Measurements from ENCODE around the gene YTHDF1. TPM values are rescaled to one million over a fixed set of nuclear protein-coding genes. Genes with fewer than 3 reads are reported as not detected.

Gene YTHDF1
- total RNA-seq, 1 experiment from 2014 or later: 42.6 TPM

DNA sequence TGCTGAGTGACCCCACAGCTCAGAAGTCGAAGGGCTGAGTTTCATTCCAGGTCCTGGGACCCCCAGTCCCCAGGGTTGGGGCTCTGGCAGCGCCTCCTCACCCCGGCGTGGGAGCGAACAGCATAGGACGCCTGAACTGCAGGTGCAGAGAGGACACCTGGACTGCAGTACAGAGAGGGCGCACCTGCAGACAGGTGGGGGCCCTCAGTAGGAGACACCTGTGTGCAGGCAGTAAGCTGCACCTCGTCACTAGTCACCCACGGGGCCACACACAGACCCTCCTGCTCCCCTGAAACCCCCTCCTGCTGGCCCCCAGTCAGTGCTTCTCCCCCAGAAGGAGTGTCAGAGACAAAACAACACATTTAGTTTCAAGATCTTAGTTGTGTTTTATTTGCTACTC is 46.9 kb upstream of the YTHDF1 start:
- no peak overlapping the region for H3K27ac ChIP-seq
- H3K4me1 ChIP-seq (replicated peaks; ENCODE audit: insufficient read depth): no peaks in the 10 kb centered on the region
- no peak for DNase-seq
- H3F3A ChIP-seq (ENCODE audit: insufficient read depth, low read depth): no peaks in the 10 kb centered on the region
- POLR2A ChIA-PET (ENCODE audit: unreplicated experiment): no interaction called here
- H3K9me2 ChIP-seq (ENCODE audit: insufficient read depth): no peaks in the 10 kb centered on the region
- CTCF ChIA-PET: no interaction called here
- H3K4me3 ChIP-seq: no peak overlapping the region
- intact Hi-C loops (cut with micrococcal nuclease; ENCODE audit: unreplicated experiment): no loop called here
- peaks cover 81% of the 10 kb centered on the region for H3K27me3 ChIP-seq (ENCODE audit: insufficient read depth, low read depth)
- H3K79me2 ChIP-seq (ENCODE audit: low read depth): no peaks in the 10 kb centered on the region
- TF ChIP-seq EZH2 (IDR thresholded peaks at IDR 0.05; ENCODE audit: low read depth) (no peak), CTCF (conservative IDR thresholded peaks at IDR 0.05) (no peak)
- H3K9me3 ChIP-seq (ENCODE audit: insufficient read depth, low read depth): no peaks in the 10 kb centered on the region
- H3K36me3 ChIP-seq (ENCODE audit: low read depth): no peaks in the 10 kb centered on the region
- no peak overlapping the region for H3K4me2 ChIP-seq
- no peaks in the 10 kb centered on the region for H4K20me1 ChIP-seq (ENCODE audit: insufficient read depth)
- no peak overlapping the region for H2AFZ ChIP-seq
- BruUV-seq (replicated peaks): no TSS peak

DNA sequence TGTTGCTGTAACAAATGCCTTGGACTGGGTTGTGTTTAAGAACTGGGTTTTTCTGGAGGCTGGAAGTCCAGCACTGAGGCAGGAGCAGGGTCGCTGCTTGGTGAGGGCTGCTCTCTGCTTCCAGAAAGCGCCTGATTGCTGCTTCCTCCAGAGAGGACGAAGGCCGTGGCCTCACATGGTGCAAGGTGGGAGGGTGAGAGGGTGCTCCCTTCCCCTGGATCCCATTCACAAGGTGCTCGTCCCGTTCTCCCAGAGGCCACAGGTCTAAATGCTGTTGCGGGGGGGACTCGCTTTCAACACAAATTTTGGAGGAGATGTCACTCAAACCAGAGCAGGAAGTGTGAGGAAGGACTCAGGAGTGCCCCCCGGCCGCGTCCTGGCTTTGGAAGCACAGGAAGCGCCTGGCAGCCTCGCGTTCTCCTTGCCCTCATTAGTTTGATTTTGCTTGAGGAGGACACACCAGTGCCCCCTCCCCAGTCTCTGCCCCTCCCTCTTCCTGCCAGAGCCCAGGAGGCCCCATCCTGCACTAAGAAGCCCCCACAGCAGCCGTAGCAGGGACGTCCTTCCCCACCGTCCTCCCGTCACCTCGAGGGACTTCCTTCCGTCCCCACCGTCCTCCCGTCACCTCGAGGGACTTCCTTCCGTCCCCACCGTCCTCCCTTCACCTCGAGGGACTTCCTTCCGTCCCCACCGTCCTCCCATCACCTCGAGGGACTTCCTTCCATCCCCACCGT is 46.0 kb upstream of the YTHDF1 start:
- Histone ChIP-seq H3K36me3 (ENCODE audit: low read depth) (no peaks in the 10 kb centered on the region), H3K4me3 (no peak overlapping the region), H3K9me3 (ENCODE audit: insufficient read depth, low read depth) (no peaks in the 10 kb centered on the region), H3K27me3 (ENCODE audit: insufficient read depth, low read depth) (peaks cover 88% of the 10 kb centered on the region), H3K79me2 (ENCODE audit: low read depth) (no peaks in the 10 kb centered on the region), H3K9me2 (ENCODE audit: insufficient read depth) (no peaks in the 10 kb centered on the region), H4K20me1 (ENCODE audit: insufficient read depth) (no peaks in the 10 kb centered on the region), H3K4me1 (replicated peaks; ENCODE audit: insufficient read depth) (no peaks in the 10 kb centered on the region), H2AFZ (no peak overlapping the region), H3K4me2 (no peak overlapping the region), H3K27ac (no peak overlapping the region), H3F3A (ENCODE audit: insufficient read depth, low read depth) (no peaks in the 10 kb centered on the region)
- no peak for DNase-seq
- POLR2A ChIA-PET (ENCODE audit: unreplicated experiment): no interaction called here
- no TSS peak for BruUV-seq (replicated peaks)
- CTCF ChIA-PET: no interaction called here
- TF ChIP-seq EZH2 (IDR thresholded peaks at IDR 0.05; ENCODE audit: low read depth) (no peak), CTCF (conservative IDR thresholded peaks at IDR 0.05) (no peak)
- intact Hi-C loops (cut with micrococcal nuclease; ENCODE audit: unreplicated experiment): no loop called here

DNA sequence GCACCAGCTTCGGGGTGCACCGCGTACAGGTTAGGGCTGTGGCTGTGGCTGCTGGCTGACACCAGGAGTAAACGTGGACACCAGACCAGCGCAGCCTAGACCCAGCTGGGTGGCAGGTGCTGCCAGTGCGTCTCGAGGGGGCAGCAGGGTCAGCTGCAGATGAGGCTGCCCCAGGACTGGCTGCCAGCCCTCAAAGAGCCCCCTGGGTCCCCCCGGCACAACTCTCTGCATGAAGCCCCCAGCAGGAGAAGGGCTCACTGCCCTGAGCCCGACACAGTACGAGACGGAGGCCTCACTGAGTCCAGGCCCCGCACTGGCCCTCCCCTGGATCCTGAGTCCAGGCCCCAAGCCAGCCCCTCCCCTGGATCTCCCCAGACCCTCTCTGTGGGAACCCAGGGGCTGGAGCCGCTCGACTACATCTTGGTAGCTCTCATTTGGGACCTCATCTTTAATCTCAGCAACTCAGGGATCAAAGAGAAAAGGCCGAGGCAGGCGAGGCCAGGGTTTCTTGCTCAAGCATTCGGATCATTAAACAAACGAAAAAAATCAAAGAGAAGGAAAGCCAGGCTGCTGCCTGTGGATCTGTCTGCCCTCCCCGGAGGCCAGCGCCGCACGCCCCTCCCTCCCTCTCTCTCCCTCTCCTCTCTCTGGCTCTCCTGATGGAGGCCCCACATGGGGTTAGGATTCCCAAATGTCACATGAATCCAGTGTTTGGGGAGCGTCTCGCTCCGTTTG is 45.3 kb upstream of the YTHDF1 start:
- H4K20me1 ChIP-seq (ENCODE audit: insufficient read depth): no peaks in the 10 kb centered on the region
- H3F3A ChIP-seq (ENCODE audit: insufficient read depth, low read depth): no peaks in the 10 kb centered on the region
- peaks cover 95% of the 10 kb centered on the region for H3K27me3 ChIP-seq (ENCODE audit: insufficient read depth, low read depth)
- H3K27ac ChIP-seq: no peak overlapping the region
- no peaks in the 10 kb centered on the region for H3K9me3 ChIP-seq (ENCODE audit: insufficient read depth, low read depth)
- no peak overlapping the region for H2AFZ ChIP-seq
- no peak for DNase-seq
- intact Hi-C loops (cut with micrococcal nuclease; ENCODE audit: unreplicated experiment): no loop called here
- H3K9me2 ChIP-seq (ENCODE audit: insufficient read depth): no peaks in the 10 kb centered on the region
- no peaks in the 10 kb centered on the region for H3K36me3 ChIP-seq (ENCODE audit: low read depth)
- BruUV-seq (replicated peaks): no TSS peak
- H3K79me2 ChIP-seq (ENCODE audit: low read depth): no peaks in the 10 kb centered on the region
- H3K4me1 ChIP-seq (replicated peaks; ENCODE audit: insufficient read depth): no peaks in the 10 kb centered on the region
- TF ChIP-seq CTCF (conservative IDR thresholded peaks at IDR 0.05): no peak
- TF ChIP-seq EZH2 (IDR thresholded peaks at IDR 0.05; ENCODE audit: low read depth): no peak
- no peak overlapping the region for H3K4me3 ChIP-seq
- no peak overlapping the region for H3K4me2 ChIP-seq
- ChIA-PET CTCF (no interaction called here), POLR2A (ENCODE audit: unreplicated experiment) (no interaction called here)
